Gastroesophageal sphincter (tissue), 3 donors: ENCODE results near the gene LEKR1.

Source experiments
- EP300 ChIP-seq: sonication (generic); formaldehyde crosslinking; IDR thresholded peaks from one replicate; pipeline ENCODE4 v1.6.1; 2017; ENCODE audit warnings: antibody characterized with exemption, mild to moderate bottlenecking
- POLR2A ChIP-seq, 2 donors: fragments of 450-650 bp; IDR thresholded peaks; one replicate each; pipeline ENCODE4 v1.6.1; 2017; ENCODE audit warnings: antibody characterized with exemption in 2 of 2, mild to moderate bottlenecking in 2 of 2, moderate library complexity in 1 of 2
- POLR2AphosphoS5 ChIP-seq: sonication (generic); formaldehyde crosslinking; IDR thresholded peaks from one replicate; pipeline ENCODE4 v1.6.1; 2017; ENCODE audit warnings: antibody characterized with exemption
- TF ChIP-seq, protein P1 (sequence below), 4 experiments: fragments of 200-600 bp in 2 of 4; fragments of 450-650 bp in 2 of 4; sonication (generic) in 1 of 4; IDR thresholded peaks; one replicate each; pipeline ENCODE4 v1.5.1; 2017 to 2019; ENCODE audit warnings: antibody characterized with exemption in 4 of 4, mild to moderate bottlenecking in 2 of 4, moderate library complexity in 2 of 4

DNA sequence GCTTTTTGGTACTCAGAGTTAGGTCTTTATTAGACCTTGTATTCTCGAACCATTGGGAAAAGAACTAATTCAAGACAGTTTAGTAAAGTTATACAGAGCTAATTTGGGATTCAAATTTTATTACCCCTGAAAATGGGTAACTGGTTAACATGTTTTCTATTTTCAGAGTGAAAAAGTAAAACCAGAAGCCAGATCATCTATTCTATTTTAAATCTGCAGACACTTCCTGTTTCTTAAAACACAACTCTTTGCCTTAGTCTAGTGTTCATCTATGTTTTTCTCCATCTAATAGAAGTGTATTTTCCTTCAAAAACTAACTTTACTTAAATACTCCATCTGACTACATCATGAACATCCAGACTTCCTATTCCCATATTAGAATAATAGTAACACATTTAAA is 220.4 kb downstream of the LEKR1 start:
- TF ChIP-seq, protein P1, sequence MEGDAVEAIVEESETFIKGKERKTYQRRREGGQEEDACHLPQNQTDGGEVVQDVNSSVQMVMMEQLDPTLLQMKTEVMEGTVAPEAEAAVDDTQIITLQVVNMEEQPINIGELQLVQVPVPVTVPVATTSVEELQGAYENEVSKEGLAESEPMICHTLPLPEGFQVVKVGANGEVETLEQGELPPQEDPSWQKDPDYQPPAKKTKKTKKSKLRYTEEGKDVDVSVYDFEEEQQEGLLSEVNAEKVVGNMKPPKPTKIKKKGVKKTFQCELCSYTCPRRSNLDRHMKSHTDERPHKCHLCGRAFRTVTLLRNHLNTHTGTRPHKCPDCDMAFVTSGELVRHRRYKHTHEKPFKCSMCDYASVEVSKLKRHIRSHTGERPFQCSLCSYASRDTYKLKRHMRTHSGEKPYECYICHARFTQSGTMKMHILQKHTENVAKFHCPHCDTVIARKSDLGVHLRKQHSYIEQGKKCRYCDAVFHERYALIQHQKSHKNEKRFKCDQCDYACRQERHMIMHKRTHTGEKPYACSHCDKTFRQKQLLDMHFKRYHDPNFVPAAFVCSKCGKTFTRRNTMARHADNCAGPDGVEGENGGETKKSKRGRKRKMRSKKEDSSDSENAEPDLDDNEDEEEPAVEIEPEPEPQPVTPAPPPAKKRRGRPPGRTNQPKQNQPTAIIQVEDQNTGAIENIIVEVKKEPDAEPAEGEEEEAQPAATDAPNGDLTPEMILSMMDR (IDR thresholded peaks at IDR 0.05) = no peak
- TF ChIP-seq POLR2A (IDR thresholded peaks at IDR 0.05) (no peak), EP300 (no peak), POLR2AphosphoS5 (no peak)
